ENCODE data around the gene GRAMD1A. TPM values are rescaled to one million over a fixed set of nuclear protein-coding genes. Genes with fewer than 3 reads are reported as not detected.

Gene GRAMD1A
- polyA plus RNA-seq, 1 donor from 2014 or later = 19.0 TPM

DNA sequence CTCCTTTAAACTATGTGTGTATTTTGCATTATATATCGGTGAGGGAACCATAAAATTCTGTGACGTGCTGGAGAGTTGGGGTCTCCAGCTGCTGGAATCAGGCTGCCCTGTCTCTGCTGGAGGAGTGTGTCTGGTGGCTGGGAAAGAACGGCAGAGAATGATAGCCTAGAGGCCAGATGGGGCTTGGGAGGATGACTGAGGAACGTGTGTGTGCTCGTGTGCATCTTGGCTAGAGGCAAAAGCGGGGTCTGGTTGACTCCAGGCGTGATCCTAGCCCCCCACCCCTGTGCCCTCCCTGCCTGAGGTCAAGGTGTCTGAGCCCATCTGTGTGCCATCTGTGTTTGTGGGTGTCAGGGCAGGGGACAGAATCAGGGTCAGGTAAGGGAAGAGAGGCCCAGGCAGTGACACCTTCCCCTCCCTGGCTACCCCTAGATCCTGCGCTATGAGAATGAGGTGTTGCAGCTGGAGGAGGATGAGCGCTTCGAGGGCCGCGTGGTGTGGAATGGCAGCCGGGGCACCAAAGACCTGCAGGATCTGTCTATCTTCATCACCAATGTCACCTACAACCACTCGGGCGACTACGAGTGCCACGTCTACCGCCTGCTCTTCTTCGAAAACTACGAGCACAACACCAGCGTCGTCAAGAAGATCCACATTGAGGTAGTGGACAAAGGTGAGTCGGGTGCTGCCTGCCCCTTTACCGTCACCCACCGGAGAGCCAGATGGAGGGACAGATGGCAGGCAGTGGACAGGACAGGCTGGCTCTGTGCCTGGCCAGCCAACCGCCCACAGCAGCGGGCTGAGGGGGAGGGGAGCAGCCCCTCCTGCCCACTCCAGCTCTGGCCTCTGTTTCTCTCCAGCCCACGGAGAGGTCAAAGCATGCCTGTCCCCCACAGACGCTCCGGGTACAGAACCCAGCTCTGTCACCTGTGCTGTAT lies 33.2 kb downstream of the GRAMD1A start:
- no peaks in the 10 kb centered on the region for H3K9me2 ChIP-seq (ENCODE audit: insufficient read depth, low read length)
- H4K20me1 ChIP-seq (ENCODE audit: insufficient read depth) = no peaks in the 10 kb centered on the region
- no peaks in the 10 kb centered on the region for H3K9me3 ChIP-seq (ENCODE audit: low read length)
- no peak for TF ChIP-seq TAF1 (IDR thresholded peaks at IDR 0.05; ENCODE audit: low read depth)
- no peak for TF ChIP-seq EP300 (conservative IDR thresholded peaks at IDR 0.05; ENCODE audit: poor library complexity, severe bottlenecking)
- TF ChIP-seq, protein P1, sequence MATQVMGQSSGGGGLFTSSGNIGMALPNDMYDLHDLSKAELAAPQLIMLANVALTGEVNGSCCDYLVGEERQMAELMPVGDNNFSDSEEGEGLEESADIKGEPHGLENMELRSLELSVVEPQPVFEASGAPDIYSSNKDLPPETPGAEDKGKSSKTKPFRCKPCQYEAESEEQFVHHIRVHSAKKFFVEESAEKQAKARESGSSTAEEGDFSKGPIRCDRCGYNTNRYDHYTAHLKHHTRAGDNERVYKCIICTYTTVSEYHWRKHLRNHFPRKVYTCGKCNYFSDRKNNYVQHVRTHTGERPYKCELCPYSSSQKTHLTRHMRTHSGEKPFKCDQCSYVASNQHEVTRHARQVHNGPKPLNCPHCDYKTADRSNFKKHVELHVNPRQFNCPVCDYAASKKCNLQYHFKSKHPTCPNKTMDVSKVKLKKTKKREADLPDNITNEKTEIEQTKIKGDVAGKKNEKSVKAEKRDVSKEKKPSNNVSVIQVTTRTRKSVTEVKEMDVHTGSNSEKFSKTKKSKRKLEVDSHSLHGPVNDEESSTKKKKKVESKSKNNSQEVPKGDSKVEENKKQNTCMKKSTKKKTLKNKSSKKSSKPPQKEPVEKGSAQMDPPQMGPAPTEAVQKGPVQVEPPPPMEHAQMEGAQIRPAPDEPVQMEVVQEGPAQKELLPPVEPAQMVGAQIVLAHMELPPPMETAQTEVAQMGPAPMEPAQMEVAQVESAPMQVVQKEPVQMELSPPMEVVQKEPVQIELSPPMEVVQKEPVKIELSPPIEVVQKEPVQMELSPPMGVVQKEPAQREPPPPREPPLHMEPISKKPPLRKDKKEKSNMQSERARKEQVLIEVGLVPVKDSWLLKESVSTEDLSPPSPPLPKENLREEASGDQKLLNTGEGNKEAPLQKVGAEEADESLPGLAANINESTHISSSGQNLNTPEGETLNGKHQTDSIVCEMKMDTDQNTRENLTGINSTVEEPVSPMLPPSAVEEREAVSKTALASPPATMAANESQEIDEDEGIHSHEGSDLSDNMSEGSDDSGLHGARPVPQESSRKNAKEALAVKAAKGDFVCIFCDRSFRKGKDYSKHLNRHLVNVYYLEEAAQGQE (IDR thresholded peaks at IDR 0.05; ENCODE audit: borderline replicate concordance) = no peak
- TF ChIP-seq RAD21 (conservative IDR thresholded peaks at IDR 0.05) = no peak
- TF ChIP-seq POLR2AphosphoS5 (IDR thresholded peaks at IDR 0.05) = no peak
- no peak for TF ChIP-seq SMC3 (conservative IDR thresholded peaks at IDR 0.05; ENCODE audit: poor library complexity)
- TF ChIP-seq EZH2 (IDR thresholded peaks at IDR 0.05; ENCODE audit: borderline replicate concordance, insufficient read depth, low read length, poor library complexity, severe bottlenecking) = no peak
- TF ChIP-seq, protein P2, sequence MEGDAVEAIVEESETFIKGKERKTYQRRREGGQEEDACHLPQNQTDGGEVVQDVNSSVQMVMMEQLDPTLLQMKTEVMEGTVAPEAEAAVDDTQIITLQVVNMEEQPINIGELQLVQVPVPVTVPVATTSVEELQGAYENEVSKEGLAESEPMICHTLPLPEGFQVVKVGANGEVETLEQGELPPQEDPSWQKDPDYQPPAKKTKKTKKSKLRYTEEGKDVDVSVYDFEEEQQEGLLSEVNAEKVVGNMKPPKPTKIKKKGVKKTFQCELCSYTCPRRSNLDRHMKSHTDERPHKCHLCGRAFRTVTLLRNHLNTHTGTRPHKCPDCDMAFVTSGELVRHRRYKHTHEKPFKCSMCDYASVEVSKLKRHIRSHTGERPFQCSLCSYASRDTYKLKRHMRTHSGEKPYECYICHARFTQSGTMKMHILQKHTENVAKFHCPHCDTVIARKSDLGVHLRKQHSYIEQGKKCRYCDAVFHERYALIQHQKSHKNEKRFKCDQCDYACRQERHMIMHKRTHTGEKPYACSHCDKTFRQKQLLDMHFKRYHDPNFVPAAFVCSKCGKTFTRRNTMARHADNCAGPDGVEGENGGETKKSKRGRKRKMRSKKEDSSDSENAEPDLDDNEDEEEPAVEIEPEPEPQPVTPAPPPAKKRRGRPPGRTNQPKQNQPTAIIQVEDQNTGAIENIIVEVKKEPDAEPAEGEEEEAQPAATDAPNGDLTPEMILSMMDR (IDR thresholded peaks at IDR 0.05; ENCODE audit: poor library complexity, severe bottlenecking) = no peak
- H3F3A ChIP-seq (ENCODE audit: insufficient read depth, low read length, poor library complexity, severe bottlenecking) = no peaks in the 10 kb centered on the region
- H3K4me2 ChIP-seq (ENCODE audit: low read length) = no peak overlapping the region
- no peak overlapping the region for H3K4me3 ChIP-seq (ENCODE audit: low read length)
- no peak overlapping the region for H2AFZ ChIP-seq (ENCODE audit: low read depth, low read length)
- peaks cover 25% of the 10 kb centered on the region for H3K27me3 ChIP-seq (ENCODE audit: insufficient read depth, low read depth, low read length)
- no peaks in the 10 kb centered on the region for H3K79me2 ChIP-seq (replicated peaks; ENCODE audit: insufficient read depth, low read length)
- no peak overlapping the region for H3K9ac ChIP-seq (ENCODE audit: low read length)
- no peaks in the 10 kb centered on the region for H3K36me3 ChIP-seq (ENCODE audit: insufficient read depth, low read length)
- H3K27ac ChIP-seq (ENCODE audit: low read length) = no peak overlapping the region

DNA sequence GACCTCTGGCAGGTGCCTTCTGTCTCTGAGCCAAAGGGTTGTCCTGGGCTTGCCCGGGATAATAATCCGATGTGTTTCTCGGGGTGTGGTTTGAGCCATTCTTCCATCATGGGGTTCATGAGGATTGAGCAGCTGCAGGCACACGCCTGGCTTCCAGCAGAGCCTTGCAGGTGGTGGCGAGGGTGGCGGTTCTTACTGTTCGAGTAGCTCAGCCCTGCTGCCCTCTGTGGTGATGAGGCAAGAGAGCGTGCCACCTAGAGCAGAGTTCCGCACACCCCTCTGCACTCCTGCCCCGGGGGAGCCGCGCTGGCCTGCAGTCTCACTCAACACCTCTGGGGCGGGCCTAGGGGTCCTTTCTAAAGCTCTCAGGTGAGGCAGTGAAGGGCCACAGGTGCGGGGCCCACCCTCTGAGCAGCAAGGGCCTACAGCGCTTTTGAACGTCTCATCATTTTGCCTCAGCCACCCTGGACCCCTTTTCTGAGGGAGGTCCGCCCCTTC lies 33.9 kb downstream of the GRAMD1A start:
- H3K79me2 ChIP-seq (replicated peaks; ENCODE audit: insufficient read depth, low read length) = no peaks in the 10 kb centered on the region
- TF ChIP-seq, protein P2 (IDR thresholded peaks at IDR 0.05; ENCODE audit: poor library complexity, severe bottlenecking) = no peak
- TF ChIP-seq, protein P1 (IDR thresholded peaks at IDR 0.05; ENCODE audit: borderline replicate concordance) = no peak
- no peak for TF ChIP-seq TAF1 (IDR thresholded peaks at IDR 0.05; ENCODE audit: low read depth)
- TF ChIP-seq EZH2 (IDR thresholded peaks at IDR 0.05; ENCODE audit: borderline replicate concordance, insufficient read depth, low read length, poor library complexity, severe bottlenecking) = no peak
- TF ChIP-seq EP300 (conservative IDR thresholded peaks at IDR 0.05; ENCODE audit: poor library complexity, severe bottlenecking) = no peak
- TF ChIP-seq MXI1 (conservative IDR thresholded peaks at IDR 0.05; ENCODE audit: poor library complexity, severe bottlenecking) = no peak
- no peak for TF ChIP-seq POLR2AphosphoS5 (IDR thresholded peaks at IDR 0.05)
- no peak for TF ChIP-seq SMC3 (conservative IDR thresholded peaks at IDR 0.05; ENCODE audit: poor library complexity)
- TF ChIP-seq RAD21 (conservative IDR thresholded peaks at IDR 0.05) = no peak
- no peak overlapping the region for H3K4me3 ChIP-seq (ENCODE audit: low read length)

More for the DNA sequence above, 33.9 kb downstream of the GRAMD1A start:
- no peak overlapping the region for H2AFZ ChIP-seq (ENCODE audit: low read depth, low read length)
- H3K9me3 ChIP-seq (ENCODE audit: low read length) = no peaks in the 10 kb centered on the region
- no peak overlapping the region for H3K9ac ChIP-seq (ENCODE audit: low read length)
- no peaks in the 10 kb centered on the region for H3K9me2 ChIP-seq (ENCODE audit: insufficient read depth, low read length)
- H3K27ac ChIP-seq (ENCODE audit: low read length) = no peak overlapping the region
- H3F3A ChIP-seq (ENCODE audit: insufficient read depth, low read length, poor library complexity, severe bottlenecking) = no peaks in the 10 kb centered on the region
- no peaks in the 10 kb centered on the region for H3K36me3 ChIP-seq (ENCODE audit: insufficient read depth, low read length)
- no peaks in the 10 kb centered on the region for H4K20me1 ChIP-seq (ENCODE audit: insufficient read depth)
- H3K4me2 ChIP-seq (ENCODE audit: low read length) = no peak overlapping the region
- peaks cover 25% of the 10 kb centered on the region for H3K27me3 ChIP-seq (ENCODE audit: insufficient read depth, low read depth, low read length)

Data from neural cell (in vitro differentiated cells).